ENCODE results near the gene ATXN1.
"Not testable (repeated sequence)": the region's sequence is repeated elsewhere in the genome, so short reads cannot be mapped to it uniquely, and the experiment has no call there.

ATXN1 gene

GRCh38 chr6:16466800-16467553, 294.3 kb downstream of the ATXN1 start:
- H3K4me3 ChIP-seq (ENCODE audit: low read depth, low read length): no peak overlapping the region
- no peaks in the 10 kb centered on the region for H3K36me3 ChIP-seq (ENCODE audit: control insufficient read depth in 2 of 2, insufficient read depth in 1 of 2, low read length in 2 of 2)
- CTCF ChIA-PET: no interaction called here
- POLR2A ChIA-PET: no interaction called here
- H3K9me3 ChIP-seq (ENCODE audit: control insufficient read depth, insufficient read depth, low read depth, low read length): no peaks in the 10 kb centered on the region
- H3K27ac ChIP-seq (ENCODE audit: extremely low read depth, low read depth, low read length): no peak overlapping the region
- H3K4me1 ChIP-seq (ENCODE audit: control insufficient read depth, insufficient read depth, low read length): peaks cover 15% of the 10 kb centered on the region
- TF ChIP-seq ZNF335 (tag by site-specific recombination; conservative IDR thresholded peaks at IDR 0.05) (no peak), ZSCAN16 (tag by site-specific recombination; IDR thresholded peaks at IDR 0.05) (no peak), OSR2 (tag by site-specific recombination; IDR thresholded peaks at IDR 0.05) (no peak), BCL11A (tag by site-specific recombination; IDR thresholded peaks at IDR 0.05; ENCODE audit: low read depth) (no peak), OVOL3 (tag by site-specific recombination; IDR thresholded peaks at IDR 0.05) (no peak), PRDM6 (tag by site-specific recombination; IDR thresholded peaks at IDR 0.05) (no peak), ZNF394 (tag by site-specific recombination; IDR thresholded peaks at IDR 0.05; ENCODE audit: borderline replicate concordance) (no peak), ATF2 (tag by site-specific recombination; IDR thresholded peaks at IDR 0.05; ENCODE audit: low read depth) (no peak), INSM2 (tag by site-specific recombination; IDR thresholded peaks at IDR 0.05) (no peak), KLF9 (tag by site-specific recombination; IDR thresholded peaks at IDR 0.05; ENCODE audit: low read depth) (no peak), YY2 (tag by site-specific recombination; IDR thresholded peaks at IDR 0.05) (no peak), ZNF585B (tag by site-specific recombination; IDR thresholded peaks at IDR 0.05) (no peak), ZNF777 (tag by site-specific recombination; IDR thresholded peaks at IDR 0.05; ENCODE audit: borderline replicate concordance) (no peak), ZNF23 (tag by site-specific recombination; IDR thresholded peaks at IDR 0.05; ENCODE audit: borderline replicate concordance) (no peak), EGR2 (tag by site-specific recombination; IDR thresholded peaks at IDR 0.05; ENCODE audit: low read depth) (no peak), ZNF133 (tag by site-specific recombination; IDR thresholded peaks at IDR 0.05) (no peak), ZNF692 (tag by site-specific recombination; IDR thresholded peaks at IDR 0.05) (no peak), KLF16 (tag by site-specific recombination; IDR thresholded peaks at IDR 0.05) (no peak), ZNF785 (tag by site-specific recombination; IDR thresholded peaks at IDR 0.05) (no peak), ZNF473 (tag by site-specific recombination; IDR thresholded peaks at IDR 0.05) (no peak)

GRCh38 chr6:16464045-16464444, 297.2 kb downstream of the ATXN1 start:
- H3K4me3 ChIP-seq (ENCODE audit: low read depth, low read length): no peak overlapping the region
- no peak overlapping the region for H3K27ac ChIP-seq (ENCODE audit: extremely low read depth, low read depth, low read length)
- TF ChIP-seq ZNF391 (tag by site-specific recombination; IDR thresholded peaks at IDR 0.05; ENCODE audit: borderline replicate concordance, low read depth): no peak
- TF ChIP-seq ZEB2 (tag by site-specific recombination; IDR thresholded peaks at IDR 0.05): no peak
- TF ChIP-seq ZBTB48 (tag by site-specific recombination; IDR thresholded peaks at IDR 0.05): no peak
- TF ChIP-seq ZNF791 (tag by site-specific recombination; IDR thresholded peaks at IDR 0.05): no peak
- TF ChIP-seq ZNF23 (tag by site-specific recombination; IDR thresholded peaks at IDR 0.05; ENCODE audit: borderline replicate concordance): no peak
- TF ChIP-seq PRDM1 (tag by site-specific recombination; IDR thresholded peaks at IDR 0.05): no peak
- TF ChIP-seq WT1 (tag by site-specific recombination; IDR thresholded peaks at IDR 0.05): no peak
- TF ChIP-seq ZNF530 (tag by site-specific recombination; IDR thresholded peaks at IDR 0.05; ENCODE audit: low read depth): no peak
- no peak for TF ChIP-seq KLF10 (tag by site-specific recombination; IDR thresholded peaks at IDR 0.05)
- POLR2A ChIA-PET: no interaction called here
- CTCF ChIA-PET: no interaction called here
- no peaks in the 10 kb centered on the region for H3K4me1 ChIP-seq (ENCODE audit: control insufficient read depth, insufficient read depth, low read length)
- H3K9me3 ChIP-seq (ENCODE audit: control insufficient read depth, insufficient read depth, low read depth, low read length): no peaks in the 10 kb centered on the region
- no peaks in the 10 kb centered on the region for H3K36me3 ChIP-seq (ENCODE audit: control insufficient read depth in 2 of 2, insufficient read depth in 1 of 2, low read length in 2 of 2)

GRCh38 chr6:16463246-16463645, 298.0 kb downstream of the ATXN1 start:
- H3K4me3 ChIP-seq (ENCODE audit: low read depth, low read length); CTCF ChIA-PET; H3K9me3 ChIP-seq (ENCODE audit: control insufficient read depth, insufficient read depth, low read depth, low read length); POLR2A ChIA-PET; H3K36me3 ChIP-seq (ENCODE audit: control insufficient read depth in 2 of 2, insufficient read depth in 1 of 2, low read length in 2 of 2); H3K27ac ChIP-seq (ENCODE audit: extremely low read depth, low read depth, low read length); H3K4me1 ChIP-seq (ENCODE audit: control insufficient read depth, insufficient read depth, low read length): not testable (repeated sequence)
